HG02852 (cell line): Measurements from ENCODE around the gene IL2RA.
"Not testable (repeated sequence)": the region's sequence is repeated elsewhere in the genome, so short reads cannot be mapped to it uniquely, and the experiment has no call there.

ENCODE experiments used
- ATAC-seq: cut with Tn5 transposase; IDR thresholded peaks from one replicate; pipeline ENCODE4 v1.9.1; 2021; ENCODE audit warnings: mild to moderate bottlenecking, moderate library complexity; ENCODE audit not compliant: unreplicated experiment

IL2RA gene

GRCh38 chr10:5963591-5963990 is 98.6 kb downstream of the IL2RA start:
- no peak for ATAC-seq

DNA sequence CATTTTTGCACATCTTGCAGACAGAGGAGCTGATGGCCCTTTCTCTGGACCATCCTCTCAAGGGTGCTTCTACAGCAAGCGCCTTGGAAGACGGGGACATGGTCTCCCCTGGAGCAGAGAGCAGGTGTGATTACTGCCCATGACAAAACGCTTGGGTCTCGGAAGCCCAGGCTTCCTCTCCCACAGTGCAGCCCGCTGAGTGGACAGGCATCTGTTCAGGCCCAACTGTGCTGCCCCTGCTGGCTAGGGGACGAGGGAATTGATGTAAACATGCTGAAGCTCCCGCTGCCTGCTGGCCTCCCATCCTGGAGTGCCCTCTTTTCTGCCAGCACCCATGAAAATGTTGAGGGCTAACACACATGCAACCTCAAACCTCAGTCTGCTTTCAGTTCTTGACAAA is 99.1 kb downstream of the IL2RA start:
- no peak for ATAC-seq

DNA sequence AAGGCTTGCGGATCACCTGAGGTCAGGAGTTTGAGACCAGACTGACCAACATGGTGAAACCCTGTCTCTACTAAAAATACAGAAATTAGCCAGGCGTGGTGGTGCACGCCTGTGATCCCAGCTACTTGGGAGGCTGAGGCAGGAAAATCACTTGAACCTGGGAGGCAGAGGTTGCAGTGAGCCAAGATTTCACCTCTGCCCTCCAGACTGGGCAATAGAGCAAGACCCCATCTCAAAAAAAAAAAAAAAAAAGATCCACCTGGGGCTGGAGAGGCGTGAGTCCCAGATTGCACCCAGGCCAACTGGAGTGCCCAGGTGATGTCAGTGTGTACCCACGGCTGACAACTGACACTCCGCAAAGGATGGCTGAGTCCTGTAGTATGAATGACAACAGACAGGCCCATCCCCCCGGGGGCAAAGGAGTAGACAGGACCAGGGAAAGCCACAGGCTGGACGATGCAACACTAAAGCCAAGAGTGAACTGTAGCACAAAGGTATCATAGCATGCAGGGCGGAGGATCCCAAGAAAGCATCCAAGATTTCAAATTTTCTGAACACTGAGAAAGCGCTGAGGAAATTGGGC is 99.7 kb downstream of the IL2RA start:
- not testable (repeated sequence) for ATAC-seq

GRCh38 chr10:5961405-5962100 is 100.6 kb downstream of the IL2RA start:
- ATAC-seq, result no peak

DNA sequence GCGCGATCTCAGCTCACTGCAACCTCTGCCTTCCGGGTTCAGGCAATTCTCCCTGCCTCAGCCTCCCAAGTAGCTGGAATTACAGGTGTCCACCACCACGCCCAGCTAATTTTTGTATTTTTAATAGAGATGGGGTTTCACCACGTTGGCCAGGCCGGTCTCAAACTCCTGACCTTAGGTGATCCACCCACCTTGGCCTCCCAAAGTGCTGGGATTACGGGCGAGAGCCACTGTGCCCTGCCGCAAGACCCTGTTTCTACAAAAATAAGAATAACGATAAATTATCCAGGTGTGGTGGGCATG is 101.2 kb downstream of the IL2RA start:
- not testable (repeated sequence) for ATAC-seq
